GM23248 (cell line): Measurements from ENCODE around the gene IL1R1.

Experiments
- EZH2 ChIP-seq: fragments of 200-600 bp; sonication (generic); IDR thresholded peaks from 2 replicates; pipeline ENCODE4 v1.6.1; 2018; ENCODE audit warnings: antibody characterized with exemption, mild to moderate bottlenecking; ENCODE audit not compliant: insufficient read depth, poor library complexity, severe bottlenecking
- EZH2phosphoT487 ChIP-seq: fragments of 200-600 bp; sonication (generic); IDR thresholded peaks from 2 replicates; pipeline ENCODE4 v1.6.1; 2018; ENCODE audit warnings: antibody characterized with exemption, moderate library complexity, mild to moderate bottlenecking, low read depth; ENCODE audit not compliant: insufficient read depth

DNA sequence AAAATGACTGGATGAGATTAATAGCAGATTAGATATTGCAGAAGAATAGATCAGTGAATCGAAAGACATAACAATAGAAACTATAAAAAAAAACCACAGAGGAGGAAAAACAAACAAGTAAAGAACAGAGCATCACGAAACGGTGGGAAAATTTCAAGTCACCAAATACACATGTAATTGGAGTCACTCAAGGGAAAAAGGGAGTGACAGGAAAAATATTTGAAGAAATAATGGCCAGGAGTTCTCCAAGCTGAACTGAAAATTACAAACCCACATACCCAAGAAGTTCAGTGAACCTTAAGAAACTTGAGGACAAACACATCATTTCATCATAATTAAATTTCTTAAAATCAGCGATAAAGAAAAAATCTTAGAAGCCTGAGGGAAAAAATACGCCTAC is 11.0 kb upstream of the IL1R1 start:
- TF ChIP-seq EZH2 (no peak), EZH2phosphoT487 (no peak)
